GM11168 (cell line): ENCODE measurements around the gene WRAP73.

Source experiments
- in situ Hi-C: fragments of 300-500 bp; cut with MboI; formaldehyde crosslinking; loops from one replicate; pipeline ENCODE4 v1.12.0; 2022; ENCODE audit warnings: low sequenced_read_pairs; ENCODE audit not compliant: unreplicated experiment

WRAP73 gene

DNA sequence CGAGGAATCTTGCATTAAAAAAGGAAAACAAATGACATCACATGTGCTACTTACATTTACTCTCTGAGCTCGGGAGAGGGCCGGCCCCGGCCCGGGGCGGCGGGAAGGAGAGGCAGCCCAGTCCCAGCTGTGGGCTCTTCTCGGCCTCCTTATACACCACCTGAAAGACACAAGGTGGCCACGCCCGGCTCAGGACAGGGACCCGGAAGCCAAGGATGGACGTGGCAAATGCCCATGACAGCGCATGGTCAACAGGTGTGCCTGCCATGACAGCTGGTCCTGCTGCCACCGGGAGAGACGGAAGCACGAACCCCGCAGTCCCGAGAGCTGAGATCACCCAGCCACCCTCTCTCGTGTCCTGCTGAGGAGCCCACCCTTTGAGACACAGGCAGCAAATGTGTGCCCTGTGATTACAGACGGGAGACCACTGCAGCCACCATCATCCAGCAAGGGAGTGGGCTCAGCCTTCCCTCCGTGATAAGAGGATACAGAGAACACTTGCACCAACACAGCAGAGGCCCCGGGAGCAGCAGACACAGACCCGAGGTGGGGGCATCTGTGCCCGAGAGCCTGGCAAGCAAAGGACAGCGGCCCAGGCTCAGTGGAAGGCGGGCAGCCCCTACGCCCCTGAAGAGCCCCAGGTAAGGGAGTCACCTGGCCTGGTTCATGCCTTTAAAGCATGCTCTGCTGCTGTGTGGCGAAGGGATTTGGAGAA is 16.4 kb downstream of the WRAP73 start:
- in situ Hi-C loops: no loop called here

DNA sequence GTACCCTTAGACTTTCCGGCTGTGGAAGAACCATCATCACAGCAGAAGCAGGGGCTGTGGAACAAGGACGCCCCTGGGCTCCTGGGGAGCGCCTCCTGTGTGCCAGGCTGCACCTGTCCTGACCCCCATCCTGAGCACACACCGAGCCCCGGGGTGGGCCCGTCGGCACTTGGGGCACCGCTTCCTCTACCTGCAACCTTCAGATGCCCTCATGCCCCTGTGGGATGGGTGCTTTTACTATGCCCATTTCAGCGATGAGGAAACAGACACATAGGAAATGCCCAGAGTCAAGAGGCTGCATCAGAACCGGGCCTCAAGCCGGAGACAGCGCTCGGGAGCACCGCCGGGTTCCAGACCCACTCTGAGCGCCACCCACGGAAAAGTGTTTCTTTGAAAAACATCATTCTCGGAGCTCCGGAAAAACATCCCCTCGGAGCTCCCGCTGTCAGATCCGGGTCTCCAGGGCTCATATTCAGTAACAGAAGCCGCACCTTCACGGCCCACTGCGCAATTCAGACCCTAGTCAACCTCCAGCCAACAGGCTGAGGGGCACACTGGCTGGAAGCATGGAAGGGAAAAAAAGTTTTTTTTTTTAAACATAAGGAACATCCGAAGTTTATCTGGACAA is 17.1 kb downstream of the WRAP73 start:
- in situ Hi-C loops: no loop called here

DNA sequence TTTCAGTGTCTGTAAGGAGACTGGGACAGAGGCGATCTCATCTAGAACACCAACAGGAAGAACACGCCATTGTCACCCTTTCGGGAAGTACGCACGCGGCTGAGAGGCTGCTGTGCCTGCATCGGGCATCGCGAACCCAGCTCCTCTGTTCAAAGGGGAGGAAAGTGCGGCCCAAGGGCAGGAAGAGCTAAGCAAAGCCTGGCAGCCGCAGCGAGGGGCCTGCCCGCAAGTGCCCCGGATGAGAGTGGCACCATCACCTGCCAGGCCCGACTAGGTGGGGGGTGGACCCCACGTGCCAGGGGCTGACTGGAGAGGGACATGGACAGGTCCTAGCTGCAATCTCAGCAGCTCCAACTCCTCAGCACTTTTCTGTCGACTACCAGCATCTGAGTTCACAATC is 17.6 kb downstream of the WRAP73 start:
- in situ Hi-C loops: no loop called here

DNA sequence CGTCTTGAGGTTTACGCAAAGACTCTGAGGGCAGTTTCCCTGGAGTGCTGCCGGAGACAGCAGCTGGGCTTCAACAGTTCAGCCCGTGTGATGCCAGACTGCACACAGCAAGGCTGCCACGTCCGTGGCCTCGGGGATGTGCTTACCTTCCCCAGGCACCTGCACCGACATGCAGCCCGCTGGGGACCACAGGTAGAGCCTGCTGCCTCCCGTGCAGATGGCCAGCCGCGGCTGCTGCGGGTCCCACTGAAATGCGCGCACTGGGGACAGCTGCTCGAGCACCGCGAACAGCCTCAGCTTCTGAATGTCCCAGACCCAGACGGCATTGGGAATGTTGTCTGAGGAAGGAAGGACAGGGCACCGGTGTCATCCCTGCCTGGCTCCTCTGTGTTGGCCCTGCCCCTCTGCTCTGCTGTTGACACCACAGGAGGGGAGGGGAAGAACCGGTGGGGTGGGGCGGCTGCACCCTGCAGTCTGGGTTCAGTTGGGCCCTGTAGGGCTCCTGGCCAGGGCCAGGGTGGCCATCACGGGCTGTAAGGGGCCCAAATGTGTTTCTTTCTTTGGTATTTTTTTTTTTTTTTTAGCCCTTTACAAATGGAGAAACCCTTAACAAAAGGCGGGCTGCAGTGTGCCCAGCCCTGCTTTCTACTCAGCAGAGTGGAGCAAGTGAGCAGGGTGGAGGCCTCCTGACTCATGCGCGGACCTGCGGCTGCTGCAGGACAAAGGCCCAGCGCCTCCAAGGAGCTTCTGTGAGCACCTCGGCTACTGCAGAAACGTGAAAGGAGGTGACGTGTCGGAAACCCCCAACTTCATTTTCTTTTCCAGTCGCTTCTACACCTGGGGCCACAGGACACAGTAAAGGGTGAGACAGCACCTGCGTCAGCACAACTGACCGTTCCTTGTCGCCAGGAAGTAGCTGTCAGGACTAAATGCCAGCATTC is 18.3 kb downstream of the WRAP73 start:
- in situ Hi-C loops: no loop called here

DNA sequence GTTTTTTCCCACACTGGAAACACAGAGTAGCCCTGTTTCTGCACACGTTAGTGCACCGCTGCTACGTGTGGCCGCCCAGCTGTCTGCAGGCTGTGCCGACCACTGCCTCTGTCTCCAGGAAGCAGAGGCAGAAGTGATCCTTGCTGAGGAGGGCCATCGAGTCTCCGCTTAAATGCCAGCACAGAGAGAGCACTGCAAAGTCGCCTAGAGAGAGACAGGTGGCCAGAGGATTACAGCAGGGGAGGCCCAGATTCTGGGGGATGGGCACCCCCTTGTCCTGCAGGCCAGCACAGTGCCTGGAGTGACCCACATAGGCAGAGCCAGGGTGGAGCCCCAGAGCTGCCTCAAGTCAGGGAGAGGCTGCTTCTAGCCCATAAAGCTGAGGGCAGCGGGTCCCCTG is 19.0 kb downstream of the WRAP73 start:
- in situ Hi-C loops: no loop called here

DNA sequence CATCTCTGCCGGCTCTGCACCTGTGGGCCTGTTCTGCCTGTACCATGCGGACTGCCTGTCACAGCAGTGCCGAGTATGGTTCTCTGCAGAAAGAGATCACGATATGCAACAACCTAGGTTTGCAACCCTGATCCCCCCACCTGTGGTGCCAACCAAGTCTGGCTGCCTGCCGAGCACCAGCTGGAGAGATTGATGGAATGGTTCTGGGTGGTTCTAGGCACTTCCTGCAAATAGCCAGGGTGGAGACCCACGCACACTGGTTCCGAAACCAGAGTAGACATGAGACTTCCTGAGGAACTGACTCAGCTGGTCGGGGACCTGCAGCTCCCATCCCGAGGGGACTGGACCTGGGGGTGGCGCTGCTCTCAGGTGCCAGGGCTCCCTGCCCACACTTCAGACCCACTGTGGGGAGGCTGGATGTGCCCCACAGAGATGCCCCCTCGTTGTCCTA is 19.7 kb downstream of the WRAP73 start:
- in situ Hi-C loops: no loop called here

DNA sequence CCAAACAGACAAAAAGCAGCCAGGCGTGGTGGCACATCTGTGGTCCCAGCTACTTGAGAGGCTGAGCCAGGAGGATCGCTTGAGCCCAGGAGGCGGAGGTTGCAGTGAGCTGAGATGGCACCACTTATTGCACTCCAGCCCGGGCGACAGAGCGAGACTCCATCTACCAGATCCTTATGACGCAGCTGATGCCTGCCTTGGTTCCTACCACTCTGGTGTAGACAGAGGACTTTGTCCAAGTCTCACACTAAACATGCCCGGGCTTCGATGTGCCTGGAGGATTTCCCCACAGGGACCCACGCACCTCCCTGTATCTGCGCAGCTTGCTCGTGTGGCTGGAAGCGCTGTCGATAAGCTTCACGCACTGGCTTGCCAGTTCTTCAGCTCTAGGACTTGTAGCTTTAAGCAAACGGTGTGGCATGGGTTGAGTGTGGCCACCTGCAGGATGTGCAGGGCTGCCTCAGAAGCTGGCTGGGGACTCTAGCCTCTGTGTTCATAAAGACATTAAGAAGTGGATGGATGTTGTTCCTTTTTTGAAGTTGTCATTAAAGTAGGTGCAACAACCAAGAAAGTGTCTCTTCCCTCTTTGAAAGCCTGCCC is 20.2 kb downstream of the WRAP73 start:
- in situ Hi-C loops: loop anchor here (10.0 kb wide), 2 partner anchors 115 to 145 kb away; no protein-coding TSS in a partner anchor

DNA sequence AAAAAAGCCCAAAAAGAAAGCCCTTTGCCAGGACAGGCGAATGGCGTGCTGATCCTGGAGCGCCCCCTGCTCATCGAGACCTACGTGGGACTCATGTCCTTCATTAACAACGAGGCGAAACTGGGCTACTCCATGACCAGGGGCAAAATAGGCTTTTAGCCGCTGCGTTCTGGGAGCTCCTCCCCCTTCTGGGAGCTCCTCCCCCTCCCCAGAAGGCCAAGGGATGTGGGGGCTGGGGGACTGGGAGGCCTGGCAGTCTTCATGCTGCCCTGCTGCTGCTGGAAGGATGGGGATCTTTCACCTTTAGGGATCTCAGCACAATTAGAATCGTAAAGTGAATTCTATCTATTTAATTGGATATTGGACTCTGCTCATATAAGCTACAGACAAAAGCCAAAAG is 21.5 kb downstream of the WRAP73 start:
- in situ Hi-C loops: loop anchor here (10.0 kb wide), 2 partner anchors 116 to 144 kb away; no protein-coding TSS in a partner anchor

DNA sequence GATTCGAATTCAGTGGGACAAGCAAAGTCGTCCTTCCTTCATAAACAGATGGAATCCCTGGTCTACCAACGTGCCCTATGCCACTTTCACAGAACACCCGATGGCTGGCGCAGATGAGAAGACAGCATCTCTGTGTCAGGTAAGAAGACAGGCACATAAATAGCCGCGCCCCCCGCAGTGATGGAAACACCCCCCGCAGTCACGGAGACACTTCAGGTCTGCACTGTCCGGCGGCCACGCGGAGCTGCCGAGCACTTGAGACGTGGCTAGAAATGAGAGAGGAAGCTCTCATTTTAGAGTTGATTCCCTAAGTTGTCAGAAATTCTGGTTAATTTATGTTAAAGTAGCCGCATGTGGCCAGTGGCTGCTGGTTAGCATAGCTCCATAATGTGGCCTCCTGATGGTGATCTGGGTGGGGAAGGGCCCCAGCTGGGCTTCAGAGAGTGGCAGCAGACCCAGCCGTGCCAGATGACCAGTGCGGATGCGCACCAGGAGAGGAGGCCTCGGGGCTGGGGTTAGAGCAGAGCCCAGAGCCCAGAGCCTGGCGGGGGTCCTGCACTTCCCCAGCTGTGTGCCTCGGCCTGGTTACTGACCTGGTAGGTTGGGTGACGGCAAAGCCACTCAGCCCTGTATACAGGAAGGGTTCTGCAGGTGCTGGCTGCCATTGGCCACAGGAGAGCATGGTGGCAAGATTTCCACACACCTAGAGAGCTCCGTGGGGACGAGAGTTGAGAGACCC is 22.2 kb downstream of the WRAP73 start:
- in situ Hi-C loops: loop anchor here (10.0 kb wide), 2 partner anchors 117 to 143 kb away; no protein-coding TSS in a partner anchor

DNA sequence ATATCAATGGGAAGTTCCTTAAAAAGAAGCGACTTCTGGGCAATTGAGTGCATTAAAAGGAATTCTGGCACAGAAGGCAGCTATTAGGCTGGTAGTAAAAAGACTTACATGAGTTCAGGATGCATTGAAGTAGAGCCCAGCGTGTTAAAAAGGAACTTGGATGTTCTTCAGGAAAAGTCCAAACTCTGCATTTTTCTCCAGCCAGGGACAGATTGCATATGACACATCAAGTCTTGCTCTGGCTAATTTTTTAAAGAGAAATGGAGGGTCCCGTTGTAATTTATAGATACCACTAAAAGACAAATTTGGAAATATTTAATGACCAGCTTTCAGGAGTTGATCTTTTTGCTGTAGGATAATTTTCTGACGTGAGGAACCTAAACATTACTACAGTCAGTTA is 23.9 kb downstream of the WRAP73 start:
- in situ Hi-C loops: loop anchor here (10.0 kb wide), 2 partner anchors 119 to 141 kb away; no protein-coding TSS in a partner anchor

DNA sequence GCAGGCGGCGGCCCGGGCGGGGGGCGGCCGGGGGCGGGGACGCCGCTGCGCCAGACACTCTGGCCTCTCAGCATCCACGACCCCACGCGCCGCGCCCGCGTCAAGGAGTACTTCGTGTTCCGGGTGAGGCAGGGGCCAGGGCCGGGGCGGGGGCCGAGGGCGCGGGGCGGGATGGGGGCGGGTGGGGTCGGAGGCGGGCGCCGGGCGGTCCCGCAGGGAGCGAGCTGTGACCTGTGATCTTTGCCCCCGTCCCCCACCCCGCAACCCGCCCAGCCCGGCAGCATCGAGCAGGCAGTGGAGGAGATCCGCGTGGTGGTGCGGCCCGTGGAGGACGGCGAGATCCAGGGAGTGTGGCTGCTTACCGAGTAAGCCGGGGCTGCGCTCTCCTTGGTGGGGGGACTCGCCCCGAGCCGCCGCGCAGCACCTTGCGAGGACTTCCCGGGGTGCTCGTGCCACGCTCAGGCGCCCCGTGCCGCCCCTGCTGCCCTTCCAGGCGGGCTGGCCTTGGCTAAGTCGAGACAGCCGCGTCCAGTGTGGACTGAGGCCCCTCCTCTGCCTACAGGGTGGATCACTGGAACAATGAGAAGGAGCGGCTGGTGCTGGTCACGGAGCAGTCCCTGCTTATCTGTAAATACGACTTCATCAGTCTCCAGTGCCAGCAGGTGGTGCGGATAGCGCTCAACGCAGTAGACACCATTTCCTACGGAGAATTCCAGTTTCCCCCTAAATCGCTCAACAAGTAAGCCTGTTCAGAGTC is 24.6 kb downstream of the WRAP73 start:
- in situ Hi-C loops: loop anchor here (10.0 kb wide), 2 partner anchors 119 to 141 kb away; no protein-coding TSS in a partner anchor

DNA sequence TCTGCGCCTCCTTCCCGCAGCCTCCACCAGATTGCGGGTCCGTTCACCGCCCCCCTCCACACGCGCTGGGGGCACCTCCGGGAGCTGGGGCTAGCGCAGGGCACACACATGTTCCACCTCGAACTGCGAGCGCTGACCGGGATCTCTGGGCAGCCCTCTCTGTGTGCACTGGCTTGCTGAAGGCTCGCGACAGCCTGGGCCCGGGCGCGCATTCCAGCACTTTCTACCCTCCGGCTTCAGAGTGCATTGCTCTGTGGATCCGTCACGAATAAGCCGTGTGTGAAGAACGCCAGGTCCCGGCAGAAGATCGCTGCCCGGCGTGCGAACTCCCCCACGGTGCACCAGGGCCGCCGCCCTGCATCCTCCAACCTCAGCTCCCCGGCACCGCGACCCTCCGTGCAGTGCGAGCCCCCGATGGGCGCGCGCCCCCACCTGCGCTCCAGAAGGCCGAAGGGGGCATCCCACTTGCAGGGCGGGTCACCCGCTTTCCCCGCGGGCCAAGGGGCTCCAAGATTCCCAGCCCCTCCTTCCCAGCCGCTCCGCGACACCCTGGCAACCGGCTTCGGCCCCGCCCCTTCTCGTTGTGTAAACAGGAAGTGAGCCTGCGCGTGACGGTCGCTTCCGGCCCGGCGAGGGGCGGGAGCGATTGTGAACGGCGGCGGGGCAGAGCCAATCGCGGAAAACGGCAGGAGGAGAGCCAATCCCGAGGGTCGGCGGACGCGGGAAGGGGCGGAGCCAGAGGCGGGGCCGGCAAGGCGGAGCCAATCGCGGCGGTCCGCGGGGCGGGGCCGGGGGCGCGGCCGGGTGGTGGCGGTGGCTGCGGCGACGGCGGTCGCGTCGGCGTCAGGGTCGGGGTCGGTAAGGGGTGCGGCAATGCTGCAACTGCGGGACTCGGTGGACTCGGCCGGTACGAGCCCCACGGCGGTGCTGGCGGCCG is 25.4 kb downstream of the WRAP73 start, which contains the start of gene TPRG1L:
Gene TPRG1L, plus strand, starts transcription at position 816 of the 937 bp plus-strand sequence. Its CDS starts 58 bp downstream, at position 874.
- in situ Hi-C loops: loop anchor here (10.0 kb wide), 2 partner anchors 120 to 140 kb away; no protein-coding TSS in a partner anchor

DNA sequence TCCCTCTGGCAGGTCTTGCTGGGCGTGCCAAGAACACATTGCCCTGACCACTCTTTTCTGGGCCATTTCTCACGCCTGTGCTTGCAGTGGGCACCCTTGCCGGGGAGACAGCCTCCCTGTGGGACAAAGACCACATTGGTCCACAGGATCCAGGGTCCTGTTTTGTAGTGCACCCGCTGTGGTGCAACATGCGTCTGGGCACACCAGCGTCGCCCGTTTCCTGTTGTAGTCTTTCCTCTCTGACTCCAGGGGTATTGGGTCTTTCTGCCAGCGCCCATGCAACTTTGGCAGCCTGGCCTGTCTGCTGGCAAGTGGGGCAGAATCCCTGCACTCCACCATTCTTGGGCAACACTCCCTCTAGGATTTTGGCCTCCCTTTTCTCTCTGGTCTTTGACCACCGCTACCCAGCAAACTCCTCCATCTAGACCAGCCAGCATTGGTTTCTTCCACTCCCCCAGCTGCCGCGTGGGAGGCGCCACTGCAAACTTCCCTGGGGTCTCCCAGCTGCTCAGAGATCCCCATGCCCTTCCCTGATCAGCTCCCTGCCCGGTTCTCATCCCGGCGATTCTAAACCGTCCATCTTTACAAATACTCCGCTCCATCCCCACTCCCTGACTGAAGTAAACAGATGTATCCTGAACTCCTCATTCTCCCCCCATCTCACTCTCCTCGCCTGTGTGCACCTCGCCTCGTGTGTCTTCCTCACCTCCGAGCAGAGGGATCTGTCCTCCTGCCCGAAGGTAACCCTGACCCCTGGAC is 26.3 kb downstream of the WRAP73 start:
- in situ Hi-C loops: loop anchor here (10.0 kb wide), 2 partner anchors 121 to 139 kb away; no protein-coding TSS in a partner anchor

DNA sequence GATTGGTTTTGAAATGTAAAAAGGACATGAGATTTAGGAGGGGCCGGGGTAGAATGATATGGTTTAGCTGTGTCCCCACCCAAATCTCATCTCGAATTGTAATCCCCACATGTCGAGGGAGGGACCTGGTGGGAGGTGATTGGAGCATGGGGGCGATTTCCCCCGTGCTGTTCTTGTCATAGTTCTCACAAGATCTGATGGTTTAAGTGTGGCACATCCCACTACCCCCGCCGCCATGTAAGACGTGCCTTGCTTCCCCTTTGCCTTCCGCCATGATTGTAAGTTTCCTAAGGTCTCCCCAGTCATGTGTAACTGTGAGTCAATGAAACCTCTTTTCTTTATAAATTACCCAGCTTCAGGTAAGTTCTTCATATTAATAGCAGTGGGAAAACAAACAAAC is 27.8 kb downstream of the WRAP73 start:
- in situ Hi-C loops: loop anchor here (10.0 kb wide), 2 partner anchors 123 to 137 kb away; no protein-coding TSS in a partner anchor

DNA sequence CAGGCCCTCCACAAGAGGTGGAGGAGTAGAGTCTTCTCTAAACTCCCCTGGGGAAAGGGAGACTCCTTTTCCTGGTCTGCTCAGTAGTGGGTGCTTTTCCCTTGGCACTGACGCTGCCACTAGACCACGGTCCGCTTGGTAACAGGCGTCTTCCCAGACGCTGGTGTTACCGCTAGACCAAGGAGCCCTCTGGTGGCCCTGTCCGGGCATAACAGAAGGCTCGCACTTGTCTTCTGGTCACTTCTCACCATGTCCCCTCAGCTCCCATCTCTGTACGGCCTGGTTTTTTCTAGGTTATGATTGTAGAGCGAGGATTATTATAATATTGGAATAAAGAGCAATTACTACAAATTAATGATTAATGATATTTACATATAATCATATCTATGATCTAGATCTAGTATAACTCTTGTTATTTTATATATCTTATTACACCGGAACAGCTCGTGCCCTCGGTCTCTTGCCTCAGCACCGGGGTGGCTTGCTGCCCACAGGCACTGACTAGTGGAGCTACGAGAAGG is 28.7 kb downstream of the WRAP73 start:
- in situ Hi-C loops: loop anchor here (10.0 kb wide), 2 partner anchors 124 to 136 kb away; no protein-coding TSS in a partner anchor

DNA sequence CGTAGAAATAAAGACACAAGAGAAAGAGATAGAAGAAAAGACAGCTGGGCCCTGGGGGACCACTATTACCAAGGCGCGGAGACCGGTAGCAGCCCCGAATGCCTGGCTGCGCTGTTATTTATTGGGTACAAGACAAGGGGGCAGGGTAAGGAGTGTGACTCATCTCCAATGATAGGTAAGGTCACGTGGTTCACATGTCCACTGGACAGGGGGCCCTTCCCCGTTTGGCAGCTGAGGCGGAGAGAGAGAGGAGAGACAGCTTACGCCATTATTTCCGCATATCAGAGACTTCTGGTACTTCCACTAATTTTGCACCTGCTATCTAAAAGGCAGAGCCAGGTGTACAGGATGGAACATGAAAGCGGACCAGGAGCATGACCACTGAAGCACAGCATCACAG is 29.2 kb downstream of the WRAP73 start:
- in situ Hi-C loops: loop anchor here (10.0 kb wide), 2 partner anchors 124 to 136 kb away; no protein-coding TSS in a partner anchor
